PC-3 (cell line): ENCODE results near the gene PLXND1. TPM values are rescaled to one million over a fixed set of nuclear protein-coding genes. Genes with fewer than 3 reads are reported as not detected.

ENCODE experiments used
- ATAC-seq: fragments of 200-7000 bp; cut with Tn5 transposase; 2 replicates; pipeline ENCODE4 v1.9.1; 2020; ENCODE audit warnings: mild to moderate bottlenecking, moderate library complexity
- BruUV-seq: library from RNA; stranded (reverse); fragments of 400-500 nt; replicated peaks from 2 replicates; lab custom pipeline; 2021; lab: Mats Ljungman, UMichigan
- CTCF ChIA-PET: fragments of 300-600 bp; sonication (Branson Sonifier 250); formaldehyde crosslinking; loops from one replicate; lab custom pipeline; 2022; ENCODE audit warnings: antibody characterized with exemption; lab: Charles Lee
- POLR2A ChIA-PET: fragments of 300-600 bp; sonication (Branson Sonifier 250); formaldehyde crosslinking; loops from one replicate; lab custom pipeline; 2022; ENCODE audit warnings: antibody characterized with exemption; ENCODE audit not compliant: unreplicated experiment; lab: Charles Lee
- DNase-seq: peaks from one replicate; pipeline ENCODE4 v3.0.0-alpha.2; 2015
- H2AFZ ChIP-seq: fragments of 300-600 bp; sonication (generic); 2 replicates; pipeline ENCODE4 v1.6.0; 2016; ENCODE audit warnings: antibody characterized with exemption, low read length
- H3F3A ChIP-seq: fragments of 300-600 bp; sonication (generic); one replicate; pipeline ENCODE4 v1.6.0; 2017; ENCODE audit warnings: antibody characterized with exemption, low read length, control low read depth, mild to moderate bottlenecking; ENCODE audit not compliant: unreplicated experiment
- H3K27ac ChIP-seq: fragments of 300-600 bp; sonication (generic); 2 replicates; pipeline ENCODE4 v1.5.1; 2016; ENCODE audit warnings: mild to moderate bottlenecking, low read length
- H3K27me3 ChIP-seq: fragments of 300-600 bp; sonication (generic); 2 replicates; pipeline ENCODE4 v1.6.1; 2016; ENCODE audit warnings: low read length, mixed read lengths
- H3K36me3 ChIP-seq: fragments of 300-600 bp; sonication (generic); 2 replicates; pipeline ENCODE4 v1.6.1; 2016; ENCODE audit warnings: low read depth, mixed run types, low read length, mixed read lengths
- H3K4me1 ChIP-seq: fragments of 300-600 bp; sonication (generic); 2 replicates; pipeline ENCODE4 v1.5.1; 2016; ENCODE audit warnings: low read length; ENCODE audit not compliant: insufficient read depth
- H3K4me2 ChIP-seq: fragments of 300-600 bp; sonication (generic); 2 replicates; pipeline ENCODE4 v1.6.0; 2016; ENCODE audit warnings: low read length
- H3K4me3 ChIP-seq: fragments of 300-600 bp; sonication (generic); 2 replicates; pipeline ENCODE4 v1.5.1; 2016; ENCODE audit warnings: mild to moderate bottlenecking, low read length, mixed read lengths
- H3K79me2 ChIP-seq: fragments of 300-600 bp; sonication (generic); 2 replicates; pipeline ENCODE4 v1.6.1; 2017; ENCODE audit warnings: low read length, mixed read lengths
- H3K9ac ChIP-seq: fragments of 300-600 bp; sonication (generic); 2 replicates; pipeline ENCODE4 v1.6.0; 2016; ENCODE audit warnings: mild to moderate bottlenecking, low read length
- H3K9me2 ChIP-seq: fragments of 300-600 bp; sonication (generic); replicated peaks from 2 replicates; pipeline ENCODE4 v1.6.1; 2016; ENCODE audit warnings: mixed run types, low read length, mixed read lengths
- H3K9me3 ChIP-seq: fragments of 300-600 bp; sonication (generic); 2 replicates; pipeline ENCODE4 v1.6.1; 2016; ENCODE audit warnings: low read length, mixed read lengths
- H4K20me1 ChIP-seq: fragments of 300-600 bp; sonication (generic); 2 replicates; pipeline ENCODE4 v1.6.1; 2016; ENCODE audit warnings: low read length, mixed read lengths
- CTCF ChIP-seq: fragments of 300-600 bp; sonication (generic); conservative IDR thresholded peaks from 2 replicates; pipeline ENCODE4 v1.5.1; 2017; ENCODE audit warnings: antibody characterized with exemption, low read depth, mild to moderate bottlenecking, low read length
- EZH2 ChIP-seq: fragments of 300-600 bp; sonication (generic); IDR thresholded peaks from one replicate; pipeline ENCODE4 v1.6.1; 2017; ENCODE audit warnings: antibody characterized with exemption, mild to moderate bottlenecking, low read length; ENCODE audit not compliant: unreplicated experiment
- EZH2phosphoT487 ChIP-seq: fragments of 300-600 bp; sonication (generic); IDR thresholded peaks from 2 replicates; pipeline ENCODE4 v1.6.1; 2018; ENCODE audit warnings: mild to moderate bottlenecking, antibody characterized with exemption, low read length, borderline replicate concordance
- intact Hi-C: fragments of 100-400 bp; cut with micrococcal nuclease; formaldehyde crosslinking; loops from 2 replicates; pipeline ENCODE4 v1.9.0; 2023
- total RNA-seq: library from RNA; depleted of rRNA; stranded (reverse); fragments of >200 nt; gene quantifications from 2 replicates; pipeline ENCODE4 v1.2.3, GENCODE V29; 2014; rRNA removed

PLXND1 gene
- total RNA-seq, 1 experiment from 2014 or later, result 19.2 TPM

GRCh38 chr3:129505341-129505740 lies 101.1 kb downstream of the PLXND1 start:
- ATAC-seq (no peak), DNase-seq (no peak)
- H3K27ac ChIP-seq, result no peak overlapping the region
- no peak for TF ChIP-seq EZH2
- TF ChIP-seq CTCF, result no peak
- no peak for TF ChIP-seq EZH2phosphoT487
- no peak overlapping the region for H3K4me3 ChIP-seq
- no peak overlapping the region for H3K4me2 ChIP-seq
- H2AFZ ChIP-seq, result no peak overlapping the region
- POLR2A ChIA-PET, result no interaction called here
- no peaks in the 10 kb centered on the region for H3K36me3 ChIP-seq
- no peaks in the 10 kb centered on the region for H4K20me1 ChIP-seq
- H3K27me3 ChIP-seq, result no peaks in the 10 kb centered on the region
- H3K79me2 ChIP-seq, result no peaks in the 10 kb centered on the region
- H3K9ac ChIP-seq, result no peak overlapping the region
- no peaks in the 10 kb centered on the region for H3K9me2 ChIP-seq
- H3K9me3 ChIP-seq, result no peaks in the 10 kb centered on the region
- CTCF ChIA-PET, result no interaction called here
- no peaks in the 10 kb centered on the region for H3F3A ChIP-seq
- intact Hi-C loops, result no loop called here
- H3K4me1 ChIP-seq, result peaks cover 6% of the 10 kb centered on the region; the same call in 1 of the 2 replicates
- no TSS peak for BruUV-seq

Other genes starting within 250 kb of the PLXND1 start
- gene EFCAB12, start 178.0 kb downstream of the PLXND1 start, total RNA-seq, result 0.04 and 0.12 TPM in 2 replicates
- gene MBD4, start 166.7 kb downstream of the PLXND1 start, total RNA-seq, result 11.4 and 21.1 TPM in 2 replicates
- 10.2 and 13.8 TPM in 2 replicates for gene IFT122, start 166.5 kb downstream of the PLXND1 start, total RNA-seq
- gene RHO, start 78.0 kb downstream of the PLXND1 start, total RNA-seq, result not detected in 2 replicates
- not detected in 2 replicates for gene H1-8, start 63.5 kb downstream of the PLXND1 start, total RNA-seq